Neural progenitor cell (in vitro differentiated cells): ENCODE results near the gene OR51T1.

Source experiments
- EZH2phosphoT487 ChIP-seq: fragments of 200-600 bp; sonication (generic); IDR thresholded peaks from 2 replicates; pipeline ENCODE4 v1.6.1; 2017; ENCODE audit warnings: antibody characterized with exemption
- TF ChIP-seq, protein P1 (sequence below): fragments of 200-600 bp; sonication (generic); IDR thresholded peaks from 2 replicates; pipeline ENCODE4 v1.5.1; 2017; ENCODE audit warnings: antibody characterized with exemption, mild to moderate bottlenecking

DNA sequence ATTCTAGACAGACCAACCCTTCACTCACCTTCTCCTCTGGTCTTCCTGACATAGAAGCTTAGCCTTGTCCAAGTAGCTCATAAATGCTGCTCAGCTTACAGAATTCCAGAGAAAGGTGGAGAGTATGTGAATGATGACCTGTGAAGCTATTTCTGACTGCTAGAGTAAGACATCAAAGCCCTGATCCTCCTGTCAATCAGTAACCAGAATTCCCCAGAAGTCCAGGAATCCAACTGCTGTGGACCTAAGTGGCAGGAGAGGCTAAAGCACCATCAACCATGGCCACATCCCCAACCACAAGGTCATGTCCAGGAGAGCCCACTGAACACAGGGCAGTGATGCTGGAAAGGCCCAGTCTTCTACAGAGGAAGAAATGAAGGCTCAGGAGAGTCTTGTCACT, 34.9 kb downstream of the OR51T1 start:
- TF ChIP-seq, protein P1, sequence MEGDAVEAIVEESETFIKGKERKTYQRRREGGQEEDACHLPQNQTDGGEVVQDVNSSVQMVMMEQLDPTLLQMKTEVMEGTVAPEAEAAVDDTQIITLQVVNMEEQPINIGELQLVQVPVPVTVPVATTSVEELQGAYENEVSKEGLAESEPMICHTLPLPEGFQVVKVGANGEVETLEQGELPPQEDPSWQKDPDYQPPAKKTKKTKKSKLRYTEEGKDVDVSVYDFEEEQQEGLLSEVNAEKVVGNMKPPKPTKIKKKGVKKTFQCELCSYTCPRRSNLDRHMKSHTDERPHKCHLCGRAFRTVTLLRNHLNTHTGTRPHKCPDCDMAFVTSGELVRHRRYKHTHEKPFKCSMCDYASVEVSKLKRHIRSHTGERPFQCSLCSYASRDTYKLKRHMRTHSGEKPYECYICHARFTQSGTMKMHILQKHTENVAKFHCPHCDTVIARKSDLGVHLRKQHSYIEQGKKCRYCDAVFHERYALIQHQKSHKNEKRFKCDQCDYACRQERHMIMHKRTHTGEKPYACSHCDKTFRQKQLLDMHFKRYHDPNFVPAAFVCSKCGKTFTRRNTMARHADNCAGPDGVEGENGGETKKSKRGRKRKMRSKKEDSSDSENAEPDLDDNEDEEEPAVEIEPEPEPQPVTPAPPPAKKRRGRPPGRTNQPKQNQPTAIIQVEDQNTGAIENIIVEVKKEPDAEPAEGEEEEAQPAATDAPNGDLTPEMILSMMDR, result no peak
- TF ChIP-seq EZH2phosphoT487, result no peak
